Measurements from ENCODE around the gene FAM199X. TPM values are rescaled to one million over a fixed set of nuclear protein-coding genes. Genes with fewer than 3 reads are reported as not detected.
"Not testable (repeated sequence)": the region's sequence is repeated elsewhere in the genome, so short reads cannot be mapped to it uniquely, and the experiment has no call there.

Gene FAM199X
- polyA plus RNA-seq, 12 donors = 13.2 to 20.2 (median 18.2) TPM; not detected in 1

GRCh38 chrX:104173841-104174240 is 7.6 kb downstream of the FAM199X start:
- no peak for DNase-seq

GRCh38 chrX:104183685-104184084 is 17.4 kb downstream of the FAM199X start:
- DNase-seq = no peak

- no peak for DNase-seq
These were observed 21.7 kb downstream of the FAM199X start for GRCh38 chrX:104187931-104188330.

GRCh38 chrX:104189837-104190236 is 23.6 kb downstream of the FAM199X start:
- no peak for DNase-seq

GRCh38 chrX:104193485-104193884 is 27.2 kb downstream of the FAM199X start:
- no peak for DNase-seq

- no peak for DNase-seq
These were observed 28.8 kb downstream of the FAM199X start for GRCh38 chrX:104195013-104195412.

- DNase-seq = peak; percentile 23
These were observed 29.3 kb downstream of the FAM199X start for GRCh38 chrX:104195489-104196084.

- no peak for DNase-seq
These were observed 39.3 kb downstream of the FAM199X start for GRCh38 chrX:104205548-104205947.

- no peak for DNase-seq
These were observed 44.9 kb downstream of the FAM199X start for GRCh38 chrX:104211187-104211586.

- DNase-seq = not testable (repeated sequence)
These were observed 63.8 kb downstream of the FAM199X start for GRCh38 chrX:104230060-104230459.

Other genes starting within 250 kb of the FAM199X start
- gene TMSB15B, start 203.8 kb upstream of the FAM199X start, polyA plus RNA-seq (ENCODE audit: insufficient read length in 12 of 12) = 10 to 100 TPM in 6 of 12 donors, 1 to 10 TPM in 5, not detected in 1; 4.7 to 29.7 (median 10.3) TPM
- not detected for gene H2BW1, start 152.7 kb upstream of the FAM199X start, polyA plus RNA-seq (ENCODE audit: insufficient read length in 12 of 12)
- under 1 TPM in 10 of 12 donors, not detected in 2; 0.18 to 0.65 (median 0.37) TPM for gene H2BW2, start 126.5 kb upstream of the FAM199X start, polyA plus RNA-seq (ENCODE audit: insufficient read length in 12 of 12)
- 10 to 100 TPM in 1 of 12 donors, 1 to 10 TPM in 10, not detected in 1; 3.4 to 13.9 (median 5.8) TPM for gene TMSB15C, start 90.2 kb upstream of the FAM199X start, polyA plus RNA-seq (ENCODE audit: insufficient read length in 12 of 12)
- gene ZCCHC18, start 53.9 kb upstream of the FAM199X start, polyA plus RNA-seq (ENCODE audit: insufficient read length in 12 of 12) = 1 to 10 TPM in 10 of 12 donors, not detected in 2; 1.8 to 3.1 (median 2.4) TPM
- 10 to 100 TPM in 1 of 12 donors, 1 to 10 TPM in 9, not detected in 2; 4.9 to 10.9 (median 6.9) TPM for gene SLC25A53, start 9.4 kb upstream of the FAM199X start, polyA plus RNA-seq (ENCODE audit: insufficient read length in 12 of 12)
- gene ESX1, start 88.5 kb downstream of the FAM199X start, polyA plus RNA-seq (ENCODE audit: insufficient read length in 12 of 12) = not detected